K562 (cell line): Measurements from ENCODE around the gene AFF3. TPM values are rescaled to one million over a fixed set of nuclear protein-coding genes. Genes with fewer than 3 reads are reported as not detected.
"Not testable (repeated sequence)": the region's sequence is repeated elsewhere in the genome, so short reads cannot be mapped to it uniquely, and the experiment has no call there.

Experiments
- ATAC-seq: fragments of 200-7000 bp; cut with Tn5 transposase; 3 replicates; pipeline ENCODE4 v1.9.1; 2020; ENCODE audit warnings: moderate library complexity
- BruUV-seq: library from RNA; stranded (reverse); fragments of 400-500 nt; replicated peaks from 2 replicates; lab custom pipeline; 2021; lab: Mats Ljungman, UMichigan
- CTCF ChIA-PET: fragments of 300-600 bp; formaldehyde crosslinking; extraction: SDS; loops from one replicate; lab custom pipeline; 2021; ENCODE audit warnings: low intra/inter-chr PET ratio; lab: Yijun Ruan, JAX
- POLR2A ChIA-PET: fragments of 300-600, 350-650 bp; sonication (Branson Sonifier 250); formaldehyde crosslinking; extraction: SDS; loops from one replicate; lab custom pipeline; 2021; ENCODE audit warnings: antibody characterized with exemption, inconsistent platforms; lab: Yijun Ruan, JAX
- DNase-seq, 4 experiments: peaks; one replicate each; pipeline versions ENCODE4 v3.0.0 to v3.0.0-alpha.2; 2011 to 2018; ENCODE audit warnings: low spot score in 3 of 4, mixed read lengths in 3 of 4; ENCODE audit errors: extremely low read depth in 1 of 4
- FAIRE-seq: peaks from 2 replicates; lab custom pipeline; 2011; peaks lifted over from hg19 to GRCh38; lab: Jason Lieb, UNC
- H2AFZ ChIP-seq: 2 replicates; pipeline ENCODE4 v1.6.0; 2011; ENCODE audit warnings: low read depth, low read length, control low read depth, inconsistent platforms
- H3K27ac ChIP-seq: fragments of 200-600 bp; 3 replicates; pipeline ENCODE4 v1.8.0; 2011; ENCODE audit warnings: low read depth, mild to moderate bottlenecking, control low read depth, inconsistent platforms, low read length, moderate library complexity, mixed read lengths; ENCODE audit errors: extremely low read depth
- H3K27me3 ChIP-seq, 2 experiments: fragments of 300-600 bp in 1 of 2; 2 replicates in 1 of 2; 3 replicates in 1 of 2; pipeline versions ENCODE4 v1.6.0 to v1.8.0; 2011; ENCODE audit warnings: inconsistent platforms in 2 of 2, low read length in 2 of 2, mild to moderate bottlenecking in 1 of 2, mixed read lengths in 1 of 2, moderate library complexity in 1 of 2; ENCODE audit not compliant: control insufficient read depth in 2 of 2, insufficient read depth in 2 of 2
- H3K36me3 ChIP-seq: fragments of 300-600 bp; 3 replicates; pipeline ENCODE4 v1.8.0; 2011; ENCODE audit warnings: mild to moderate bottlenecking, low read length, inconsistent platforms; ENCODE audit not compliant: control insufficient read depth, insufficient read depth
- H3K4me1 ChIP-seq, 2 experiments: fragments of 200-600 bp in 1 of 2; replicated peaks in 1 of 2; 2 replicates in 1 of 2; 3 replicates in 1 of 2; pipeline versions ENCODE4 v1.5.1 to v1.8.0; 2011; ENCODE audit warnings: inconsistent platforms in 2 of 2, low read length in 2 of 2, mild to moderate bottlenecking in 1 of 2, mixed read lengths in 1 of 2, moderate library complexity in 1 of 2; ENCODE audit not compliant: control insufficient read depth in 2 of 2, insufficient read depth in 2 of 2
- H3K4me2 ChIP-seq: 2 replicates; pipeline ENCODE4 v1.6.1; 2011; ENCODE audit warnings: low read length, control low read depth, inconsistent platforms, mixed read lengths; ENCODE audit not compliant: insufficient read depth
- H3K4me3 ChIP-seq: fragments of 200-600 bp; sonication (generic), shearing (Covaris generic); 2 replicates; pipeline ENCODE4 v1.5.1; 2016; ENCODE audit warnings: control low read depth, inconsistent platforms
- H3K79me2 ChIP-seq: fragments of 200-600 bp; 3 replicates; pipeline ENCODE4 v1.8.0; 2011; ENCODE audit warnings: low read length, inconsistent platforms; ENCODE audit not compliant: control insufficient read depth, insufficient read depth
- H3K9ac ChIP-seq, 2 experiments: 2 replicates each; pipeline versions ENCODE4 v1.6.0 to v1.6.1; 2011; ENCODE audit warnings: low read depth in 2 of 2, low read length in 2 of 2, control low read depth in 1 of 2, inconsistent platforms in 1 of 2, mild to moderate bottlenecking in 1 of 2, mixed read lengths in 1 of 2; ENCODE audit not compliant: insufficient read depth in 1 of 2
- H3K9me1 ChIP-seq: one replicate; pipeline ENCODE4 v1.6.0; 2011; ENCODE audit warnings: inconsistent platforms, mild to moderate bottlenecking, low read length, moderate library complexity; ENCODE audit not compliant: control insufficient read depth, insufficient read depth
- H3K9me3 ChIP-seq: replicated peaks from 2 replicates; pipeline ENCODE4 v1.5.1; 2011; ENCODE audit warnings: low read depth, low read length, inconsistent platforms; ENCODE audit not compliant: control insufficient read depth, insufficient read depth
- H4K20me1 ChIP-seq: replicated peaks from 2 replicates; pipeline ENCODE4 v1.6.1; 2011; ENCODE audit warnings: low read length, inconsistent platforms, mixed read lengths; ENCODE audit not compliant: control insufficient read depth, insufficient read depth
- WGBS: fragments of 100-300 bp; shearing (Covaris generic); methylation state at CpG from one replicate; pipeline ENCODE4 v1.1.6; 2016; ENCODE audit warnings: low coverage, mixed read lengths; ENCODE audit not compliant: insufficient coverage; ENCODE audit errors: missing lambda C conversion rate; 5-methylcytosine and 5-hydroxymethylcytosine counted together
- in situ Hi-C: fragments of 300-500 bp; cut with MboI; formaldehyde crosslinking; loops from 4 replicates; pipeline ENCODE4 v1.15.0; 2018; ENCODE audit warnings: inconsistent platforms, mixed read lengths
- intact Hi-C: fragments of 100-400 bp; cut with micrococcal nuclease; formaldehyde crosslinking; loops from 2 replicates; pipeline ENCODE4 v1.14.2; 2022
- polyA plus RNA-seq, 8 experiments: library from polyadenylated mRNA; depleted of rRNA in 4 of 8; stranded (reverse) in 5 of 8; unstranded in 3 of 8; fragments of >200 nt; fragmentation: Nextera tagmentation in 2 of 8; fragmentation: Illumina TruSeq in 1 of 8; extraction: Ambion mirVana in 2 of 8; extraction: Trizol in 1 of 8; gene quantifications; 2 replicates each; pipeline versions ENCODE4 v1.2.1 to v1.2.3, GENCODE V29; 2011 to 2014; ENCODE audit warnings: inconsistent platforms in 1 of 8, missing spikeins in 1 of 8
- total RNA-seq, 7 experiments: library from RNA; depleted of rRNA in 6 of 7; stranded (reverse); fragments of >200 nt in 6 of 7; fragmentation: Illumina TruSeq in 2 of 7; extraction: Trizol in 2 of 7; gene quantifications; 2 replicates each; pipeline versions ENCODE4 v1.2.1 to v1.2.3, GENCODE V29; 2011 to 2021; ENCODE audit warnings: low replicate concordance in 1 of 7

AFF3 gene
- total and polyA plus RNA-seq, 9 of the 15 experiments (the other 6 are each of a cell fraction or from before 2014, with no cell fraction given) = 0.02 to 0.11 TPM; not detected in 7

DNA sequence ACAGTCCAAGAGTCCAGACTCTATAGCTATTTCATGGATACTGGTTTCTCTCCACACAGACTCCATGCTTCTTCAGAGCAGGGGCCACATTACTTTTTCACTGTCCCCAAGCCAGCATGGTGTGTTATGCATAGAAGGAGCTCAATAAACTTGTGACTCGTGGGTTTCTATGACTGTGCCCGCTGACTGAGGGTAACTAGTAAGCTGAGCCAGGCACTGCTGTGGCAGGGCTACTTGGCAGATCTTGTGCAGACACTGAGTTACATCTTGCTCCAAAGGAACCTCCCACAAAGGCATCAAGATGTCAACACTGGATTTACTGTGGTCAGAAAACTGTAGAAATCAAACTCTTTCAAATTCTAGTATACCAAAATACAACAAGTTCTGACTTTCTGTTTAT is 56.6 kb downstream of the AFF3 start:
- CTCF ChIA-PET = not testable (repeated sequence)

DNA sequence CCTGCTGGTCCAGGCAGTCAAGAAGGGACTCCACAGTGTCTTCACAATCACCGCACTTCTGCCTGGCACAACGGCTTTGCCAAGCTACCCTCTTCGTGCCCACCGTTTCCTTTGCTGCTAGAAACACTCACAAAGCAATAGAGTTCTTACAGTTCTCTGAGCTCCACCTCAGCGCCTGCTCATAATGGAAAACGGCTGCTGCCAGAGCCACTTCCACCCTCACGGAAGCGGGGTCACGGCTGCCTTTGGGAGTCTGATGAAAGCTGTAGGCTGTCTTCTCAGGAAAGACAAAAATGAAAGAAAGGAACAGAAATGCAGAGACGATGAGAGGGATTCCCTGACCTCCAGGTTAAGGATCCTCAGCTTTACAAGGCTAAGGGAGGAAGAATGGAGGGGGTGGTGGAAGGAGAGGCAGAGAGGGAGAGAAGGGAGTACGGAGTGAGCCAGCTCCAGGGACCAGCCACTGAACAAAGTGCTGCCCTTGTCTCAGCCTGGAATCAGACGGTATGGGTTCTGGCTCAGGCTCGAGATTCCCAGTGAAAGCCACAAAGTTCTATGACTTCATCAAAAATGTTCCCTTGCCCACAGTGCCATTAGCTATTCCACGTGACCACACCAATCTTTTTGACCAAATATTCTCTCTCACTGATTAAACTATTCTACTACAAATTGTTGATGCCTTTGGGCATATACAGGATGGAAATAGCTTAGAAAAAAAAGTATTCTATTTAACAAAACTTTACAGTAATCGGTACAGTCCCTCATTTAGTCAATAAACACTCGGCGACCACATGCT is 58.8 kb downstream of the AFF3 start:
- H3K79me2 ChIP-seq, H3K4me1 ChIP-seq, H2AFZ ChIP-seq, H4K20me1 ChIP-seq, in situ Hi-C loops, ATAC-seq, H3K4me2 ChIP-seq, intact Hi-C loops, H3K27ac ChIP-seq, H3K9ac ChIP-seq, H3K36me3 ChIP-seq, DNase-seq, BruUV-seq, CTCF ChIA-PET, H3K27me3 ChIP-seq, H3K9me3 ChIP-seq, FAIRE-seq, POLR2A ChIA-PET, H3K9me1 ChIP-seq, H3K4me3 ChIP-seq: not testable (repeated sequence)
- 1% methylated on average over 15 of the region's 17 CpGs for WGBS

More for the DNA sequence above, 56.6 kb downstream of the AFF3 start:
- intact Hi-C loops, H3K4me3 ChIP-seq, H3K27me3 ChIP-seq, POLR2A ChIA-PET, in situ Hi-C loops, H3K27ac ChIP-seq, ATAC-seq, H3K9me3 ChIP-seq, H3K79me2 ChIP-seq, H4K20me1 ChIP-seq, H3K4me2 ChIP-seq, DNase-seq, H3K4me1 ChIP-seq, BruUV-seq, FAIRE-seq, H2AFZ ChIP-seq, H3K9me1 ChIP-seq, H3K9ac ChIP-seq, H3K36me3 ChIP-seq: not testable (repeated sequence)
- 0% methylated on average over 2 of the region's 2 CpGs for WGBS

DNA sequence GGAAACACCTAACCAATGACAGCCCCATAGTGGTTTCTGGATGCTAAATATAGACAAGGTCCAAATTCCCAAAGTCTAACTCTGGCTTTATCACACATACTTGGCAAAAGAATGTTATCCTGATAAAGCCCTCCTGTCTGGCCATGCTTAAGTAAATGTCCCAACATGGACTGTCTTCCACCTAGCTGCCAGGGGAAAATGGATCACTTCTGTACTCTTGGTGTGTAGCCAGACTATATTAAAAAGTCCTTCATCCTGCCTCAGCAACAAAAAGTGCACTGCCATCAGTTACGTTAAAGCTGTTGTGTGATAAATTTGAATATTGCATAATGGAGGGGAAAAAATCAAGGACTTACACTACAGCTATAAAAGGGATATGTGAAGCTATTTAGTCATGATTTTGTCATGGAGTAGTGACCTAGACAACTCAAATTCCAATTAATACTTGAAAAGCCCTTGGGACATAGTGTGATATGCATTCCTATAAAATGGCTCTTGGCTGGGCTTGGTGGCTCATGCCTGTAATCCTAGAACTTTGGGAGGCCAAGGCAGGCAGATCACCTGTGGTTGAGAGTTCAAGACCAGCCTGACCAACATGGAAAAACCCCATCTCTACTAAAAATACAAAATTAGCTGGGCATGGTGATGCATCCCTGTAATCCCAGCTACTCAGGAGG is 60.0 kb downstream of the AFF3 start:
- POLR2A ChIA-PET, H3K9ac ChIP-seq, H3K4me2 ChIP-seq, H2AFZ ChIP-seq, FAIRE-seq, H3K27me3 ChIP-seq, H3K4me3 ChIP-seq, H3K4me1 ChIP-seq, ATAC-seq, H4K20me1 ChIP-seq, H3K36me3 ChIP-seq, in situ Hi-C loops, H3K9me1 ChIP-seq, H3K9me3 ChIP-seq, intact Hi-C loops, CTCF ChIA-PET, H3K27ac ChIP-seq, H3K79me2 ChIP-seq, DNase-seq, BruUV-seq: not testable (repeated sequence)
- 0% methylated on average over 1 of the region's 1 CpG for WGBS
